Glutamatergic neuron (in vitro differentiated cells): ENCODE data around the gene CD300LG. TPM values are rescaled to one million over a fixed set of nuclear protein-coding genes. Genes with fewer than 3 reads are reported as not detected.

Experiments
- DNase-seq: peaks from one replicate; pipeline ENCODE4 v3.0.0; 2022
- H3K27ac Mint-ChIP-seq: one replicate; pipeline ENCODE4 v1.8.0; 2020; ENCODE audit warnings: mild to moderate bottlenecking, mixed read lengths, inconsistent platforms; ENCODE audit not compliant: unreplicated experiment
- H3K27me3 Mint-ChIP-seq: one replicate; pipeline ENCODE4 v1.8.0; 2020; ENCODE audit warnings: mild to moderate bottlenecking, moderate library complexity, mixed read lengths, inconsistent platforms; ENCODE audit not compliant: unreplicated experiment
- H3K36me3 Mint-ChIP-seq: one replicate; pipeline ENCODE4 v1.8.0; 2020; ENCODE audit warnings: mild to moderate bottlenecking, mixed read lengths, inconsistent platforms; ENCODE audit not compliant: unreplicated experiment
- H3K4me1 Mint-ChIP-seq: one replicate; pipeline ENCODE4 v1.8.0; 2020; ENCODE audit warnings: mild to moderate bottlenecking, low read depth, mixed read lengths, inconsistent platforms; ENCODE audit not compliant: unreplicated experiment
- H3K4me3 Mint-ChIP-seq: one replicate; pipeline ENCODE4 v1.8.0; 2020; ENCODE audit warnings: mild to moderate bottlenecking, mixed read lengths, inconsistent platforms; ENCODE audit not compliant: unreplicated experiment
- H3K9me3 Mint-ChIP-seq: one replicate; pipeline ENCODE4 v1.8.0; 2020; ENCODE audit warnings: mild to moderate bottlenecking, moderate library complexity, mixed read lengths, inconsistent platforms; ENCODE audit not compliant: unreplicated experiment
- total RNA-seq: library from RNA; stranded (reverse); fragmentation: NEBNext Ultra II Directional; extraction: Animal tissue kit (Norgen Biotek cat#: 25700); gene quantifications from one replicate; pipeline ENCODE4 v1.2.1, GENCODE V29; 2021; ENCODE audit not compliant: unreplicated experiment
- TF ChIP-seq, protein P1 (sequence below): fragments of 200-600 bp; sonication (generic); IDR thresholded peaks from one replicate; pipeline ENCODE4 v1.5.0; 2021; ENCODE audit not compliant: partially characterized antibody, unreplicated experiment

The CD300LG gene
- total RNA-seq, 1 donor from 2014 or later, result not detected

GRCh38 chr17:43905985-43906852 lies 59.2 kb downstream of the CD300LG start:
- Mint-ChIP-seq H3K36me3 (no peaks in the 10 kb centered on the region), H3K27me3 (peaks cover 5% of the 10 kb centered on the region), H3K4me3 (peak overlapping the region; percentile 96), H3K27ac (peak overlapping the region; percentile 92), H3K4me1 (peaks cover 21% of the 10 kb centered on the region), H3K9me3 (peaks cover 6% of the 10 kb centered on the region)
- peak; percentile 92 for DNase-seq
- TF ChIP-seq, protein P1, sequence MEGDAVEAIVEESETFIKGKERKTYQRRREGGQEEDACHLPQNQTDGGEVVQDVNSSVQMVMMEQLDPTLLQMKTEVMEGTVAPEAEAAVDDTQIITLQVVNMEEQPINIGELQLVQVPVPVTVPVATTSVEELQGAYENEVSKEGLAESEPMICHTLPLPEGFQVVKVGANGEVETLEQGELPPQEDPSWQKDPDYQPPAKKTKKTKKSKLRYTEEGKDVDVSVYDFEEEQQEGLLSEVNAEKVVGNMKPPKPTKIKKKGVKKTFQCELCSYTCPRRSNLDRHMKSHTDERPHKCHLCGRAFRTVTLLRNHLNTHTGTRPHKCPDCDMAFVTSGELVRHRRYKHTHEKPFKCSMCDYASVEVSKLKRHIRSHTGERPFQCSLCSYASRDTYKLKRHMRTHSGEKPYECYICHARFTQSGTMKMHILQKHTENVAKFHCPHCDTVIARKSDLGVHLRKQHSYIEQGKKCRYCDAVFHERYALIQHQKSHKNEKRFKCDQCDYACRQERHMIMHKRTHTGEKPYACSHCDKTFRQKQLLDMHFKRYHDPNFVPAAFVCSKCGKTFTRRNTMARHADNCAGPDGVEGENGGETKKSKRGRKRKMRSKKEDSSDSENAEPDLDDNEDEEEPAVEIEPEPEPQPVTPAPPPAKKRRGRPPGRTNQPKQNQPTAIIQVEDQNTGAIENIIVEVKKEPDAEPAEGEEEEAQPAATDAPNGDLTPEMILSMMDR, result no peak

DNA sequence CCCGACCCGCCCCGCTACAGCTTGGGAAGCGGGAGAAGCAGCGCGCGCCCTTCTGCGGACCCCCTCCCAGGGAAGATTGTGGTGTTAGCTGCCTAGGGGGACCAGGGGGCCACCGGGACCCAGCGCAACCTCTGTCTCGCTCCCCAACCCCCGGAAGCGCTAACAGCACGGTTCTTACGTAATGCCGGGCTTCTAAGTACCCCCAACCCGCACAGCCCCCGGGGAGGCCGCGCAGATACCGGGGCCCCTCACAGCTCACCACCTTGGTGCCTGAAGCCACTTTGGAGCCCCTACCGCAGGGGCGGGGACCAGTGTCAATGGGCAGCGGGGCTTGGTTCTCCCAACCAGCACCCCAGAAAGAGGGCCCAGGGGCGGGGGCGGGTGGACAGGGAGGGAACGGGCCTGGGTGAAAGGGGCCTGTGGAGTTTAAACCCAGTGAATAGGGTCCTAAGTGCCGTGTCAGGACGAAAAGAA lies 60.0 kb downstream of the CD300LG start:
- no peaks in the 10 kb centered on the region for H3K36me3 Mint-ChIP-seq
- TF ChIP-seq, protein P1, result no peak
- peak overlapping the region; percentile 96 for H3K4me3 Mint-ChIP-seq
- H3K27me3 Mint-ChIP-seq, result peaks cover 5% of the 10 kb centered on the region
- H3K27ac Mint-ChIP-seq, result peak overlapping the region; percentile 92
- no peak for DNase-seq
- H3K4me1 Mint-ChIP-seq, result peaks cover 14% of the 10 kb centered on the region
- H3K9me3 Mint-ChIP-seq, result peaks cover 6% of the 10 kb centered on the region

DNA sequence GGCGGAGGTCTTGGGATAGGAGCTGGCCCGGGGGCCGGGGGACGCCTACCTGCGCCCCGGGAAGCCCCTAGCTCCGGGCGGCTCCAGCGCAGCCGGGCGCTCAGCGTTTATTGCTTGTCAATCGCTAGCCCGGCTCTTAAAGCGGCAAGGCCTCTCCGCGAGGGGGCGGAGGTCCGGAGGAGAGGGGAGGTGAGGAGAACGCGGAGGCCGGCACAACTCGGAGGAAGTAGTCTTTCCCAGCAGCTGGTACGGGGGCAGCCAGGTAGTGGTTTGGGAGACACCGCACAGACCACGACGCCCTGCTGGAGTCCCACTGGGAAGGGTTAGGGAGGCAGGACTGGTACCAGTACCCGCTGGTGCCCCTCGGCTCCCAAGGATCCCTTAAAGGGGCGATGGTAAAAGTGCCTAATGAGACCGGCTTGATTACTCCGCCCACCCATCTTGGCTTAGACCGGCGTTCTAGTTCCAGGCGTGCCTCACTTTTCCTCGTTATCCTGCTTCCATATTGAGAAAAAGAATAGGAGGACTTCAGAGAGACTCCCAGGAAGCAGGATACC lies 60.5 kb downstream of the CD300LG start, which contains the start of gene MPP2:
Gene MPP2 (minus strand): TSS at position 112 of the 557 bp plus-strand sequence. CDS start 3,076 bp downstream, outside the sequence.
- Mint-ChIP-seq H3K36me3 (no peaks in the 10 kb centered on the region), H3K27me3 (peaks cover 5% of the 10 kb centered on the region), H3K4me1 (peaks cover 9% of the 10 kb centered on the region), H3K27ac (peak within 1 kb of the TSS; percentile 92), H3K9me3 (peaks cover 6% of the 10 kb centered on the region), H3K4me3 (peak within 1 kb of the TSS; percentile 96)
- DNase-seq, result peak; percentile 94
- TF ChIP-seq, protein P1, result peak; percentile 11

DNA sequence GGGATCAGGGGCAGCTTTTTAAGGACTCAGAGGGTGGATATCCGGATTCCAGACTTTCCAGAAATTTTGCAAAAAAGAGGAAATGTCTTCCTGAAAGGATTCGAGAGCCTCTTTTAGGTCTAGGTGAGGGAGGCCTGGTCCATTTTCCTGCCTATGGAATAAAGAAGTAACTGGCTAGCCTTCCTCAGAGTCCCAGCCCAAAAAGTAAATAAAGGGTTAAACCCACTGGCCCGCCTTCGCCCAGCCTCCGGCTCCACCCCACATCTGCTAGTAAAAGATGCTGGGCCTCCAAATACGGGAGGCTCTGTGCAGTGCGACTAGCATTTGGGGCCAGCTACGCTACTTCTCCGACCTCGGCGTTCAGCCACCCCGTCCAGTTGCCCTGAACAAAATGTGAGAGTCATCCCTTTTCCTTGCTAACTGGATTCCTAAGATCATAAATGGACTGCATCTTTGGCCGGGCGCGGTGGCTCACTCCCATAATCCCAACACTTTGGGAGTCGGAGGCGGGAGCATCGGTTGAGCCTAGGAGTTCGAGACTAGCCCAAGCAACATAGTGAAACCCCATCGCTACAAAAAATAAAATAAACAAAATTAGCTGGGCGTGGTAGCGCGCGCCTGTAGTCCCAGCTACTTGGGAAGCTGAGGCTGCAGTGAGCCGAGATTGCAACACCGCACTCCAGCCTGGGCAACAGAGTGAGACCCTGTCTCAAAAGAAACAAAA lies 61.2 kb downstream of the CD300LG start:
- H3K27me3 Mint-ChIP-seq, result peaks cover 5% of the 10 kb centered on the region
- peaks cover 8% of the 10 kb centered on the region for H3K4me1 Mint-ChIP-seq
- peak; percentile 74 for DNase-seq
- TF ChIP-seq, protein P1, result no peak
- peaks cover 6% of the 10 kb centered on the region for H3K9me3 Mint-ChIP-seq
- peak overlapping the region; percentile 96 for H3K4me3 Mint-ChIP-seq
- H3K27ac Mint-ChIP-seq, result peak overlapping the region; percentile 92
- H3K36me3 Mint-ChIP-seq, result no peaks in the 10 kb centered on the region
